SK-N-SH (cell line): ENCODE data around the gene HIF1A.

Source experiments
- EZH2phosphoT487 ChIP-seq: fragments of 200-600 bp; sonication (generic); IDR thresholded peaks from 2 replicates; pipeline ENCODE4 v1.6.1; 2017; ENCODE audit warnings: low read depth, mixed run types, mild to moderate bottlenecking, antibody characterized with exemption, moderate library complexity, borderline replicate concordance
- FOXJ3 ChIP-seq: sonication (generic); formaldehyde crosslinking; IDR thresholded peaks from 2 replicates; pipeline ENCODE4 v1.5.1; 2020; ENCODE audit warnings: mild to moderate bottlenecking, missing genetic modification reagents
- RCOR1 ChIP-seq: fragments of 150-350 bp; IDR thresholded peaks from 2 replicates; pipeline ENCODE4 v1.6.1; 2017; ENCODE audit warnings: antibody characterized with exemption, low read length
- TF ChIP-seq, protein P1 (sequence below): fragments of 200-600 bp; sonication (generic); IDR thresholded peaks from 2 replicates; pipeline ENCODE4 v1.6.1; 2017; ENCODE audit warnings: antibody characterized with exemption, mild to moderate bottlenecking, moderate library complexity

GRCh38 chr14:61766151-61766550 lies 70.8 kb downstream of the HIF1A start:
- TF ChIP-seq EZH2phosphoT487 (no peak), FOXJ3 (no peak), RCOR1 (no peak)
- TF ChIP-seq, protein P1, sequence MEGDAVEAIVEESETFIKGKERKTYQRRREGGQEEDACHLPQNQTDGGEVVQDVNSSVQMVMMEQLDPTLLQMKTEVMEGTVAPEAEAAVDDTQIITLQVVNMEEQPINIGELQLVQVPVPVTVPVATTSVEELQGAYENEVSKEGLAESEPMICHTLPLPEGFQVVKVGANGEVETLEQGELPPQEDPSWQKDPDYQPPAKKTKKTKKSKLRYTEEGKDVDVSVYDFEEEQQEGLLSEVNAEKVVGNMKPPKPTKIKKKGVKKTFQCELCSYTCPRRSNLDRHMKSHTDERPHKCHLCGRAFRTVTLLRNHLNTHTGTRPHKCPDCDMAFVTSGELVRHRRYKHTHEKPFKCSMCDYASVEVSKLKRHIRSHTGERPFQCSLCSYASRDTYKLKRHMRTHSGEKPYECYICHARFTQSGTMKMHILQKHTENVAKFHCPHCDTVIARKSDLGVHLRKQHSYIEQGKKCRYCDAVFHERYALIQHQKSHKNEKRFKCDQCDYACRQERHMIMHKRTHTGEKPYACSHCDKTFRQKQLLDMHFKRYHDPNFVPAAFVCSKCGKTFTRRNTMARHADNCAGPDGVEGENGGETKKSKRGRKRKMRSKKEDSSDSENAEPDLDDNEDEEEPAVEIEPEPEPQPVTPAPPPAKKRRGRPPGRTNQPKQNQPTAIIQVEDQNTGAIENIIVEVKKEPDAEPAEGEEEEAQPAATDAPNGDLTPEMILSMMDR = no peak
